ENCODE results near the gene CEP104.

The CEP104 gene

DNA sequence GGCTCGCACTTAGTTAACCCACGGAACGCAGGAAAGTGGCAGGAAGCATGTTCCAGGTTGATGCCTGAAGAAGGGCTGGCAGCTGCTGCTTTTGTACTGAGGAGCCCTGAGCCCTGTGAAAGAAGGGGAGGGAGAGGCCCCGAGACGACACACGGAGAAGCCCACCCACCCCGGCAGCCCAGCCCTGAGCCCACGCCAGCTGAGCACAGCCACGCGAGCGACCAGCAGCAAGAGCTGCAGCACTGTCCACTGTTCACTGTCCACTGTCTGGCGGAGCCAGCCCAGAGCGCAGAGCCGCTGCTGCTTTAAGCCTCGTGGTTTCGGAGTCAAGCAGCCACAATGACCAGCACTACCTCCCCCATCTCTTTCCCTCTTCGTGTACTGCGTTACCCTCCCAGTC lies 66.1 kb downstream of the CEP104 start:
- DNase-seq, result no peak

DNA sequence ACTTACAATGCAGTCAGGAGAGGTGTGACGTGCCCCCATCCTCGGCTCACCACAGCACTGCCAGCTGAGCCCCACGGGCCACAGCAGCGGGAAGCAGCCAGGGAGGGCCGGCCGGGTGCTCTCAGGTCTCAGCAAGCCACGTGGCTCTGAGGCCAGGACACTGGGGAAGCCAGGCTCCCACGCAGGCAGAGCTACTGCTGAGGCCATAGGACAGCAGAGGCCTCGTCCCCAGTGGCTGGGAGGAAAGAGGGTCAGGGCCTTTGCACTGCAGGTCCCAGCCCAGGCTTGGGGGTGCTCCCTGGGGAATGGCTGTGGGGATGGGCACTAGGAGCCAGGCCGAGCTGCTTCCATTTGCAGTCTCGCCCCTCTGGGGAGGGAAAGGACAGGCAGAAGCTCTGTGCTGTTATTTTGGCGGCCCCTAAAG lies 66.5 kb downstream of the CEP104 start:
- no peak for DNase-seq

DNA sequence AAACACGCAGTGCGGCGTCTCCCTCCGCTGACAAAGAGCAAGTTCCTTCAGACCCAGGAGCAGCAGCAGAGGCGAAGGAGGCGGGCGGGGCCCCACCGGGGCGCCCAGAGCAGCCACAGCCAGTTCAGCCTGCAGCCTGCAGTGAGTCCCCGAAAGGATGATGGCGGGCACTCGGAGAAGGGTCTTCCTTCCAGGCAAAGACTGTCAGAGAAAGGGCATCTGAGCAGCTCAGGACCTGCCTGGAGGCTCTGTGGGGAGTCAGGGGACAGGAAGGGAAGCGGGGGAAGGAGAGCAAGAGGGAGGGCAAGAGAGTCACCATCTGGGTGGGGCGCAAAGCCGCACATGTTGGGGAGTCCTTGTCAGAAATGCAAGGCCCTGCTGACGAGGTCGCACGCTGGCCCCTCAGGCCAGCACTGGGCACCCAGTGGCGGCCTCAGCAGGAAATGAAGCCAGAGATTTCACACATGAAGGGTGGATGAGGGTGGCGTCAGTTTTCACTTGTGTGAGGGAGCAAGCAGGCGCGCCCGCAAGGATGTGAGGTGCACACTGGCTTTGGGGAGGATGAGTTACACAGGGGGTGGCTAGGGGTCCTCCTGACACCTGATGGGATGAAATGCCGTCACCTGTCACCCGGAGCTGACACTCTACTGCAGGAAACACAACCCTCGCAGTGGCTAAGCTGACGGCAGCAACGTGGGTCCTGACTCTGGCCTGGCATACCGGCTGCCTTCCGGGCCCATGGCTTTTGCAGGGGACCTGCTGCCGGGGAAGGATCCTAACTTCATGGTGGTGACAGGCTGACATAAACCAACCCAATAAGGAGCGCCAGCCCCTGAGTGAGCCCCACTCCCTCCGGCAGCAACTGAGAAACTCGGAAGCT lies 67.3 kb downstream of the CEP104 start:
- DNase-seq, result no peak

DNA sequence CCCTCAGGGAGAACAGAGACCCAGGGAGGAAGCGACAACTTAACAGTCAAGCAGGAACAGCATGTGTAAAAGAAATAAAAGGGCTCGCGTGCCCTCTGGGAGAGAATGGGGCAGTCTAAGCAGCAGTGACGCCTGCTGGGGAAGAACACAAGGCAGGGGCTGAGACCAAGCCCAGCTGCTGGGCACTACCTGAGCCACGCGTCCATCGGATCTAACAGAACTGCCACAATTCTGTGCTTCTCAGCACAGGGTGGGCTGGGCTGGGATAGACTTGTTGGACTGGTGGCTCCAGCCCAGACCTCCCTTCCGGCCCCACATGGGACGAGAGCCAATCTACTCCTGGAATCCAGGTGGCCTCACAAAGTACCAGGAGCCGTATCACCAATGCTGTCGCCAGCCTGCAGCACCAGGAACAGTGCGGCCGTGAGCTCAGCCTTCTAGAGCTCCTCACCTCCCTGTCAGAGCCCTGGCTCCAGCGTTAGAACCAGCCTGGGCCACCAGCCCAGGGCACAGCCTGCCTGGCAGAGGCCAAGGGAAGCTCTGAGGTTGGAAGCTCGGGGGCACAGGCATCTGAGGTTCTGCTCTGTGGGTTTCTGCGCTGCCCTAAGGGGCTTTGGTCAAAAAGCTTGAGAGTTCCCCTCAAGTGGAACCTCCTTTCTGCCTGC lies 68.1 kb downstream of the CEP104 start:
- DNase-seq, result no peak

DNA sequence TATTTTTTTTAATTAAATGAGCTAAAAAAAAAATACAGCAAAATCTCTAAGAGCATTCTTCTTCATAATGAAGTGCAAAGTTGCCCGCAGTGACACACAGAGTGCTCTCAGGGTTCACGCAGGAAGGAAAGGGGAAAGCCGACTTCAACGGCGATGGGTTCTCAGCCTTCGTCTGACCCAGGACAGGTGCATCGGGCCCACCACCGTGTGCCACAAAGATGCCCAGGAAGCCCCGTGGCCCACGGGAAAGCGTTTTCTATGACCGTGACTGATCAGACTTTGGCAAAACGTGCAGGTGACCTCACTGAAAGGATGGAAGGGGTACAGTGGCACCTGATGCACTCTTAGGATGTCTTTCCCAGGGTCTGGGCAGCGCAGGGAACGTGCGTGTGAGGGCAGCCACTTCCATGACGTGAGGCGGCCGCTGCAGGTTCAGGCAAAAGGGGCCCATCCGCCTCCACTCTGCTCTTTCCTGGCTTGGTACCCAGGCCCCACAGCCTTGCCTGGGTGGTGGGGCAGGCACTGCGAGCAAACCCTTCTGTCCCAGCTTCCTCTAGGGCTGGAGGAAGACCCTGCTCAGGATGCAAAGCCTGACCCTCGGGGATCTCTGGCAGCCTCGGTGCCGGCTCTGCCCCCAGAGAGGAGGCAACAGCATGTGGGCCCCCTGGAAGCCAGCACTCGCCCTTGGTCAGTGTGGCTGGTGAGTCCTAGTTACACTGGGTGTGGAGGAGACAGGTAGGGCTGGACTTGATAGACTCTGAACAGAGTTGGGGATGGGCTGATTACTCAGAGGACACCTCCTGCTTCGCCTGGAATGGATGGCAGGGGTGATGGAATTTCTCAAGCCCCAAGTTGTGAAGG lies 69.0 kb downstream of the CEP104 start:
- no peak for DNase-seq

DNA sequence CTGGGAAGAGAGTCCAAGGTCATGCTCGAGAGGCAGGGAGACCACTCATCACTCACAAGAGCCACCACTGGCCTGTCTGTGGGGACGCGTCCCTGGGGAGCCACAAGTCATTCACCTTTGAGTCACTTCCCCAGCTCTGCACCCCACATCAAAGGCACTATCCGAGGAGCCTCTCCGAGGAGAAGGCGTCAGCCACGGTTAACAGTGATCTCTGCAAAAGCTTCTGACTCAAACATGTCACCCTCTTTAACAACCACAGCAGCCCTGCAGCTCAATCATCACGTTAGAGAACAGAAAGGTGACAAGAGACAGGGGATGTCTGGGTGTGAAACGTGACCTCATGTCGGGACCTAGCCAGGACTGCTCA lies 69.7 kb downstream of the CEP104 start:
- peak; percentile 75 for DNase-seq

DNA sequence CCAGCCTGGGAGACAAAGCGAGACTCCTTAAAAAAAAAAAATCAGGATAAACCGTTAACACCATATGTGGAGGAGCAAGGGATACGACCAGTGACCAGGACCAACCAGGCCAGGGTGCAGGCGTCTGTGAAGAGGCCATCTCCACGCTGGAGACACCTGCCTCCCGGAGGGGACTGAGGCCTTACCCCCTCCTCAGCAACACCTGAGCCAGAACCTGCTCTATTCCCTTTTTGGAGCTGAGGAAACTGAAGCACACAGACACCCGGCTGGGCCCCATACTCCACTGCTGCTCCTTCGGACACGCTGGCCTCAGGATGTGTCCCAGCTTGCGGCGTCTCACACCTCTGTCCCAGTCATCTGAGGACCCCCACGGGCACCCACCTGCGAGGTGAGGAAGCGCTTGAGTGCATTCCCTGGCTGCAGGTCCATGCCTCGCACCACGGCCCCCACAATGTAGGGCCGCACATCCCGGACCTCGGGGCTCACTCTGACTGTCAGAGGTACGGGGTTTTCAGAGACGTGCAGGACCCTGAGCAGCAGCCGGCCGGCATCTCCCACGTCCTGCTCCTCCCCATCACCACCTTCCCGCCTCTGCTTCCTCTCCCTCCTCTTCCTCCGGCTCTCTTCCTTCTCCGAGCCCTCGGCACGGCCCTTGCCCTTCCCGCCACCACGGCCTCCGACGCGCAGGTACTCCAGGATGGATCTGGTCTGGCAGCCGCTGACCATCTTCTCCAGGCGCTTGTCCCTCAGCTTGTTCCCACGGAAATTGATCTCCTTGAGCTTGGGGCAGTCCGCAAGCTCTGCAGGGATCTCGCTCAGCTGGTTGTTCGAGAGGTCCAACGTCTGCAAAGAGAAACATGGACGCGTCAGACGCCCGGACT lies 70.3 kb downstream of the CEP104 start:
- DNase-seq, result no peak

DNA sequence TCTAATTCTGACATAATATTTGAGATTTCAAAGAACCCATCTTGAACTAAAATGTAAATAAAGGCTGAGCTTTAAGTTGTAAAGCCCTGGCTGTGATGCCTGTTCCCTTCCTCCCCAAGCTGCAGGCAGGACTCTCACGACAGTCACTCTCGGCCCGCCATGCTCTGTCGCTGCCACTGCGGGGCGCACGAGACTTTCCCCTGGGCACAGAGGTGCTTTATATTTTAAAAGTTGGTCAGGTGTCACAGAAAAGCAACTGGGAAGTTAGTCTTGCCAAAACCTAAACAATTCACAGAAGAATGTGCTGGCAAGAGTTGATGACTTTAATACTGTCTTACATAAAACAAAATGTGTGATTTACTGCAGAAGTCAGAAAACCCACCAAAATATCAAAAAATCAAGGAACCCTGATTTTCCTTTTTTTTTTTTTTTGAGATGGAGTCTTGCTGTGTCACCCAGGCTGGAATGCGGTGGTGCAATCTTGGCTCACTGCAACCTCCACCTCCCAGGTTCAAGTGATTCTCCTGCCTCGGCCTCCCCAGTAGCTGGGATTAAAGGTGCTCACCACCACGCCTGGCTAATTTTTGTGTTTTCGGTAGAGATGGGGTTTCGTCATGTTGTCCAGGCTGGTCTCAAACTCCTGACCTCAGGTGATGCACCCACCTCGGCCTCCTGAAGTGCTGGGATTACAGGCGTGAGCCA lies 71.4 kb downstream of the CEP104 start:
- no peak for DNase-seq

DNA sequence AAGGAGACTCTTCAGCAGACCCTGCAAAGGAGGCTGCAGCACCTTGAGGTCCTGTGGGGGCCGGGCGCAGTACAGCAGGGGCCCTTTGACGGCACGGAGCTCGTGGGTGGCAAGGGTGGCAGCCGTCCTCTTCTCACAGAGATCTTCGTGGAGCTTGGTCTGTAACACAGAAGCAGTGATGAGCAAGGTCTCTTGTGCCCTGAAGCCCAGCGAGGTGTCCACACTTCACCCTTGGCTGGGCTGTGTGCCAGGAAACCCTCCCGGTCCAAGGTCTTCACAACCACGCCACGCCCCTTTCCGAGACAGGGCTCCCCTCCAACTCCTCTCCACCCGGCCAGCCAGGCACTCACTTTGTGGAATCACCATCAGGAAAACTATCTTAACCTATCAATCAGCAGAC lies 72.0 kb downstream of the CEP104 start:
- DNase-seq, result no peak

DNA sequence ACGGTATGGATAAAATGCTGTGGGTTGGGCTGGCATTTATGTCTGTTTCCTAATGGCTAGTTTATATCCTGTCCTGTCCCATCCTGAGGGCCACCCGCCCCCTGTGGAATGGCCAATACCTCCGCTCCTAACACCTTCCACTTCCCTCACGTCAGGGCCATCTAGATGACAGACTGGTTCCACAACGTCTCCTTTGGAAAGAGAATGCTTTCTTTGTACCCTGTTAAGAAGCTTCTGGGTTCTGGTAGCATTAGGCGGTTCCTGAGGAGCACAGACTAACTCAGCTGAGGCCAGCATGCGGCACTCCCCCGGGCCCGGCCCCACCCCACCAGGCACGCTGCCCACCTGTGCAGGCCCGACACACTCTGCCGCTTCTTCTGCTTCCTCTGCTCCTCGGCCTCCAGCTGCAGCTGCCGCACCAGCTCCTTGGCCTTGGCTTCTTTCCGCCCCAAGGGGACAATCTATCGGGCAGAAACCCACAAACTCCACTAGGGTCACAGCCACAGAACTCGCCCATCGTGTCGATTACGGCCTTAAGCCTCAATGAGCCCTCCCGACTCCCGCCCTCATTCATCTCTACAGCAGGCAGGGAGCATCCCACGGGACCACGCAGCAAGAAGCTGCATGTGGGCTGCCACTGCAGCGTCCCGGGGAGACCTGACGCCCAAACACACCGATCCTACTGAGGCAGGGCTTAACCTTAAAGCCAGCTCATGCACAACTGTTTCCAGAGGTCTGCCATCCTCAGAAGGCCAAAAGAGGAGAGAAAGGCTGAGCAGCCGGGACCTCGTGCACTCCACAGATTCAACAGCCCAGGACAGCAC lies 73.1 kb downstream of the CEP104 start:
- no peak for DNase-seq

DNA sequence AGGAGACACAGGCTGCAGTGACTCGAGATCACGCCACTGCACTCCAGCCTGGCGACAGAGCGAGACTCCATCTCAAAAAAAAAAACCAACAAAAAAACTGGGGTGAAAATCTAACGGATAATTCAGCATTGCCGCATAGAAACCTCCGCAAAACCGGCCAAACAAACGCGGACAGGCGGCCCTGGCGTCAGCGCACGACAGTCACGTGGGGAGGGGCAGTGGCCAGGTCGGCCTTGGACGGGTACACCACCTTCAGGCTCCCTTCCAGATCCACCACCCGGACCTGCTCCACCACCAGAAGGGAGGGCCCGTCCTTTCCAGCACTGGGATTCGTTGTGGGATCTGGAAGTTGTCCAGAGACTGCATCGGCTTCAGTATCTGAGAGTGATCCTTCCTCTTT lies 76.1 kb downstream of the CEP104 start:
- DNase-seq, result no peak

DNA sequence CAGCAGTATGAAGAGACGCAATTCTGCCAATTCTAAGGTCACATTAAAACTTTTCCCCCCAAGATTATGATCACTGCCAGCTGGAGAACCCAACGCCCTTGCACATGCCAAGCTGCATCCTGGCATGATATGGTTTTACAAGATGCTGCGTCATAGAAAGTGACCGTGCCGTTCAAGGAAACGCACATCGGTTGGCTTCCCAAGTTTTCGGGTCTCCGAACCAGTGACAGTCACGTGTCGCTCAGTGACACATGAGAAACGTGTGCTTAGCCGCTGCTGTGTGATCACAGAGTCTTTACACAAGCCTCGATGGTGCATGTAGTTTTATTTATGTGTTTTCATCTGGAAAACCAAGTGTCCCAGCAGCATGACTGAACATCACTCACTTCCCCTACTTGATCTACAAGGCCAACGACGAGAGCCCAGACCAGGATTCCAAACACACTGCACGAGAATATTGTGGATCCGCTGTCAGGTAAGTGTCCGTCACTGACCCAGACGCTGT lies 77.0 kb downstream of the CEP104 start:
- no peak for DNase-seq

DNA sequence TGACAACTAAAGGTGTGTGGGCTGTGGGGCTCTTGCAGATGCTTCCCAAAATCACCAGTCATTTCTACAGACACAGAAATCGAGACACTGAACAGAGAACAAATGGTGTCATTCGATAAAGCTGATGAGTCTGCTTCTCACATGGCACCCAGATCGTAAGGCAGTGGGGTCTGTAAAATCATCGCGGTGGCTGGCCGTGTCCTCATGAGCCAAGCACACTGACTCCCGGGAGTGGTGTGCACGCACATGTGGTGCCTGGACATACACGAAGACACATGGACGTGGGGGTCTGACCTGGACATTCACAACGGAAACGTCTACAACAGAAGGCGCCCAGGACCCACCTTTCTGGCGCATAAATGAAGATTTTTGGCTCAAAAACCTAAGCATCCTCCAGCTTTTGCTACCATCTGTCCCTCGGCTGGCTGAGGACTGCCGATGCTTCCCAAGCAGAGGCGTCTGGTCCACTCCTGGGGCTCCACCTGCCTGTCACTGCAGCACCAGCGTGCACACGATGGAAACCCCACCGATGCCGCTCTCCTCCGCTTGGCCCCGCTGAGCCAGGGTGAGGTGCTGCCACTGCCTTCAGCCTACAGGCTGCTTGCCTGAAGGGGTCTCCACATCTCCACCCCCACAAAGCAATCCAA lies 77.6 kb downstream of the CEP104 start:
- DNase-seq, result no peak

DNA sequence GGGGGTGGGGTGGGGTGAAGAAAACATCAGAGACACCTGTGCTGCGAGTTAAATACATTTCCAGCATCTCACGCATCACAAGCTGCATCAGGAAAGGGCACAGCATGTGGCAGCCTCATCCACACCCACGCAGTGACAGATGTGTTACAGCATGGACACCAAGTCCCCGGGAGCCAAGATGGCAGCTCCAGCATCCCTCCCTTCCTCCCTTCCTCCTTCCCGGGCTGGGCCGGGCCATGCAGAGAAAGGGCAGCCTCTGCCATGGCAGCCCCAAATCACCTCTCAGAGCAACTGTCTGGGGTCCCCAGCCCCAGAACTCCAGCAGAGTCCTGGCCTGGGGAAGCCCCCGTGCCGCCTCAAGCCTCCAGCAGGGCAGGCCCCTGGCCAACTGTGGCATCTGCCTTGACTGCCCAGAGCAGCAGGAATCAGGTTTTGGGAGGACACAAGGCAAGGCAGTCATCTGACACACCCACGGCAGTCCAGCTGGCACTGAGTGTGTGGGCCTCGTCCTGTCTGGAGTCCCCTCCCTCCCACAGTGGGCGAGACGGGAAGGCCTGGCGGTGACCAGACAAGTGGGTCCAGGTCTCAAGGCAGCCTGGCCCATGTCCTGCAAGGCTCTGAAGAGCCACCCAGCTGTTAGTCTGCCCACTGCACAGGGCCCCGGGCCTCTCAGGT lies 78.3 kb downstream of the CEP104 start:
- no peak for DNase-seq

DNA sequence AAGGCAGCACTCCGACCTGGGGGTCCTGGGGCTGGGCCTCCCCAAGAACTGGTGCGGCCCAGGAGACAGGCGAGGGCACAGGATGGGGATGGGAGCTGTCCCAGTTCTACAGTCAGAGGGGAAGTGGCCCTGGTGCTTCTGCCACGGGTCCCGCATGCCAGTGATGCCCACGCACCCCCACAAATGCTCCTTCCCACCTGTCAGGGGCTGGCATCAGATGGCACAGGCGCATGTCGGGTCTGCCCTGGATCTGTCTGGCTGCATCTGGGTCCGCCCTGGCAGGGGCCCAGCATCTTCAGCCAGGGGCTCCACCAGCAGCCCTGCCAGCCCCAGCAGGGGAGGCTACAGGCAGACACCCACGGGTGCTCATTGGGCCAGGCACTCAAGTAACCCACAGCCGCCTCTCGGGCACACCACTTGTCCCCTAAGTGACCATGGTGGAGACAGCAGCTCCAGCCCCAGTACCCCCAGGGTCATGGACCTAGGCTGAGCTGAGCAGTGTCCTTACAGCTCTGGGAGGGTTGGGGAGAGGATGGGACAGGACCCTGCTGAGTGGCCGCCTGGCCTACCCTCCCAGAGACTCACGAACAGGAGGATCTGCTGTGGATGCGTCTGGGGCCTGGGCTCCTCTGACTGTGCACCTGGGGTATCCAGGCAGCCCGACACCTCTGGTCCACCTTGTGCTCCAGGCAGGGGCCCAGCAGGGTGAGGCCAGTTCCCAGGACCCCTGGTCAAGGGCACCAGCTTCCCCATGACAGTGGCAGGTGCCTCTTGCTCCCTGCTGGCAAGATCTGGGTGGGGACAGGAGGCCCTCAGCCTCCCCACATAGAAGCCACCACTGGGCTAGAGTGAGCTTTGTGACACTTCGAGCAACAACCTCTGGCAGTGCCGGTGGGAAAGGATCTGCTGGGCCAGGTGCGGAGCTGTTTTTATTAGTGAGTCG lies 79.1 kb downstream of the CEP104 start:
- no peak for DNase-seq

DNA sequence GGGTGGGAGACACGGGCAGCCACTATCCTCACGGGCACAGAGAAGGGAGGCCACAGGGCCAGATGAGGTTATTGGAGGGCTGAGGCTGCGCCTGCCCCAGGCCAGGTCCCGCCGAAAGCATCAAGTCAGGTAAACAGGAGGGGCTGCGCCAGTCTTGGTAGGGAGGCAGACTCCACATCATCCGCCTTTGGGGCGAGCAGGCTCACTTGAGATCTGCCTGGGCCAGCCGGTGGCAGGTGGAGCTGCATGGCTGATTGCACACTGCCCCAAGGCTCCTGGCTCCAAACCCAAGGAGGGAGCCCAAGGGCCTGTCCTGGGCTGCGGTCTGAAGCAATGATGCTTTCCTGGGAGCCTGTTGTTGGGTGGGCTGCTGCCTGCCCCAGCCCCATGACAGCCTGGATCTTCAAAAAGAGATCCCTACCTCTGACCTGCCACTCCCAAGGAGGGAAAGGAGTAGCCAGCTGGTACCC lies 79.9 kb downstream of the CEP104 start:
- DNase-seq, result no peak

DNA sequence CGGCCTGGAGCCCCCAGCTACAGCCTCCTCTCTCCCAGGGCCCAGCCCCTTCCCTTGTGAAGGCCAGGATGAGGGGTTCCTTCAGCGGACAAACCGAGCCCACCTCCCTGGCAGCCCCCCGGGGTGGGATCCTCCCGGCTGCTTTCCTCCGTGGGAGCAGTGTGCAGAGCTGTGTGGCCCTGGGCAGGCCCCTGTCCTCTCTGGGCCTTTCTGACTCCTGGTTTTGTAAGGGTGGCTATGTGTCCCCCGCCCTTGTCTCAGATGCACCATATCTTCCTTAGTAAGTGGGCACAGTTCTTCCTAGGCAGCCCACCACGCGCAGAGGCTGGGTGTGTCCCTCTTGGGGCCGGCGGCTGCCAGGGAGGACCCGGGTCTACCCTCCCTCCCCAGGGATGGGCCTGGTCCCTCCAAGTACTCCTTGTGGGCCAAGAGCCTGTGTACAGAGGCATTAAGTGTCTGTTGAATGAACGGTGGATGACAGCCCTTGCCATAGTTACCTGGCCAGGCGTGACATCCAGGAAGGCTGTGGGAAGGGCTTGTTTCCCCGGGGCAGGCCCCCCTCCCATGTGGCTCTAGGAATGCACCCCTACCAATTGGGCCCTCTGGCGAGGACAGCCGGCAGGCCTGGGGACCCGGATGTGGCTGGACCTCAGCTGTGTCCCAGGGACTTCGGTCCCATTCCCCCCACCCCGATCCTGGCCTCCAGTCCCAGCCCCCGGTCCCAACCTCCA lies 80.6 kb downstream of the CEP104 start:
- no peak for DNase-seq
